ENCODE measurements around the gene FCRL1.

- TF ChIP-seq CTCF (IDR thresholded peaks at IDR 0.05) (no peak), ZFX (IDR thresholded peaks at IDR 0.05; ENCODE audit: borderline replicate concordance) (no peak)
Observed at GRCh38 chr1:157813269-157813668, 6.7 kb downstream of the FCRL1 start.

All from 22Rv1 (cell line).